ENCODE results near the gene AFG1L.
A peak's percentile ranks its signal among the peaks of the same experiment; 100 is the strongest.
"Not testable (repeated sequence)": the region's sequence is repeated elsewhere in the genome, so short reads cannot be mapped to it uniquely, and the experiment has no call there.

The AFG1L gene

GRCh38 chr6:108260809-108261569, 33.9 kb upstream of the AFG1L start, which contains the start of gene SNX3:
Gene SNX3, minus strand, starts transcription at chr6:108261040. Its CDS starts 119 bp downstream, at chr6:108260921.
- Histone ChIP-seq H3K4me1 (ENCODE audit: control insufficient read depth, insufficient read depth, low read length) (no peaks in the 10 kb centered on the region), H3K36me3 (ENCODE audit: control insufficient read depth, insufficient read depth, low read length) (no peaks in the 10 kb centered on the region), H3K27me3 (ENCODE audit: control insufficient read depth, insufficient read depth, low read length) (no peaks in the 10 kb centered on the region), H3K9me3 (ENCODE audit: control insufficient read depth, insufficient read depth, low read length) (no peaks in the 10 kb centered on the region), H3K4me3 (ENCODE audit: low read length) (peak within 1 kb of the TSS; percentile 94), H3K27ac (ENCODE audit: low read length) (no peak within 1 kb of the TSS)
- no CpG with 5 or more reads among the region's 83 CpGs for WGBS (ENCODE audit: insufficient coverage, insufficient read length)
- peak; percentile 85 for DNase-seq (ENCODE audit: low read depth, low spot score)

- H3K27me3 ChIP-seq (ENCODE audit: control insufficient read depth, insufficient read depth, low read length) = no peaks in the 10 kb centered on the region
- no peaks in the 10 kb centered on the region for H3K9me3 ChIP-seq (ENCODE audit: control insufficient read depth, insufficient read depth, low read length)
- no CpG with 5 or more reads among the region's 2 CpGs for WGBS (ENCODE audit: insufficient coverage, insufficient read length)
- H3K4me1 ChIP-seq (ENCODE audit: control insufficient read depth, insufficient read depth, low read length) = no peaks in the 10 kb centered on the region
- H3K36me3 ChIP-seq (ENCODE audit: control insufficient read depth, insufficient read depth, low read length) = no peaks in the 10 kb centered on the region
- H3K4me3 ChIP-seq (ENCODE audit: low read length) = no peak overlapping the region
- no peak for DNase-seq (ENCODE audit: low read depth, low spot score)
- no peak overlapping the region for H3K27ac ChIP-seq (ENCODE audit: low read length)
Observed at GRCh38 chr6:108263371-108263770, 31.5 kb upstream of the AFG1L start.

GRCh38 chr6:108268845-108269244, 26.0 kb upstream of the AFG1L start:
- WGBS (ENCODE audit: insufficient coverage, insufficient read length) = no CpG with 5 or more reads among the region's 3 CpGs
- H3K27ac ChIP-seq (ENCODE audit: low read length) = no peak overlapping the region
- no peaks in the 10 kb centered on the region for H3K9me3 ChIP-seq (ENCODE audit: control insufficient read depth, insufficient read depth, low read length)
- no peak overlapping the region for H3K4me3 ChIP-seq (ENCODE audit: low read length)
- no peaks in the 10 kb centered on the region for H3K36me3 ChIP-seq (ENCODE audit: control insufficient read depth, insufficient read depth, low read length)
- no peaks in the 10 kb centered on the region for H3K4me1 ChIP-seq (ENCODE audit: control insufficient read depth, insufficient read depth, low read length)
- DNase-seq (ENCODE audit: low read depth, low spot score) = no peak
- no peaks in the 10 kb centered on the region for H3K27me3 ChIP-seq (ENCODE audit: control insufficient read depth, insufficient read depth, low read length)

GRCh38 chr6:108269955-108270354, 24.9 kb upstream of the AFG1L start:
- no CpG with 5 or more reads among the region's 31 CpGs for WGBS (ENCODE audit: insufficient coverage, insufficient read length)
- not testable (repeated sequence) for H3K27me3 ChIP-seq (ENCODE audit: control insufficient read depth, insufficient read depth, low read length)

GRCh38 chr6:108274546-108274945, 20.3 kb upstream of the AFG1L start:
- no peaks in the 10 kb centered on the region for H3K36me3 ChIP-seq (ENCODE audit: control insufficient read depth, insufficient read depth, low read length)
- H3K4me1 ChIP-seq (ENCODE audit: control insufficient read depth, insufficient read depth, low read length) = no peaks in the 10 kb centered on the region
- no CpG with 5 or more reads among the region's 2 CpGs for WGBS (ENCODE audit: insufficient coverage, insufficient read length)
- H3K27ac ChIP-seq (ENCODE audit: low read length) = no peak overlapping the region
- DNase-seq (ENCODE audit: low read depth, low spot score) = no peak
- H3K4me3 ChIP-seq (ENCODE audit: low read length) = no peak overlapping the region
- H3K9me3 ChIP-seq (ENCODE audit: control insufficient read depth, insufficient read depth, low read length) = no peaks in the 10 kb centered on the region
- no peaks in the 10 kb centered on the region for H3K27me3 ChIP-seq (ENCODE audit: control insufficient read depth, insufficient read depth, low read length)

More at GRCh38 chr6:108269955-108270354, 24.9 kb upstream of the AFG1L start:
- H3K27ac ChIP-seq (ENCODE audit: low read length); H3K9me3 ChIP-seq (ENCODE audit: control insufficient read depth, insufficient read depth, low read length); DNase-seq (ENCODE audit: low read depth, low spot score); H3K4me3 ChIP-seq (ENCODE audit: low read length); H3K36me3 ChIP-seq (ENCODE audit: control insufficient read depth, insufficient read depth, low read length); H3K4me1 ChIP-seq (ENCODE audit: control insufficient read depth, insufficient read depth, low read length): not testable (repeated sequence)

- Histone ChIP-seq H3K9me3 (ENCODE audit: control insufficient read depth, insufficient read depth, low read length) (no peaks in the 10 kb centered on the region), H3K27ac (ENCODE audit: low read length) (no peak overlapping the region), H3K36me3 (ENCODE audit: control insufficient read depth, insufficient read depth, low read length) (no peaks in the 10 kb centered on the region), H3K27me3 (ENCODE audit: control insufficient read depth, insufficient read depth, low read length) (no peaks in the 10 kb centered on the region), H3K4me3 (ENCODE audit: low read length) (no peak overlapping the region), H3K4me1 (ENCODE audit: control insufficient read depth, insufficient read depth, low read length) (no peaks in the 10 kb centered on the region)
- no CpG with 5 or more reads among the region's 2 CpGs for WGBS (ENCODE audit: insufficient coverage, insufficient read length)
- no peak for DNase-seq (ENCODE audit: low read depth, low spot score)
Observed at GRCh38 chr6:108275976-108276375, 18.9 kb upstream of the AFG1L start.

- H3K27me3 ChIP-seq (ENCODE audit: control insufficient read depth, insufficient read depth, low read length) = no peaks in the 10 kb centered on the region
- H3K4me3 ChIP-seq (ENCODE audit: low read length) = no peak overlapping the region
- no peaks in the 10 kb centered on the region for H3K36me3 ChIP-seq (ENCODE audit: control insufficient read depth, insufficient read depth, low read length)
- H3K27ac ChIP-seq (ENCODE audit: low read length) = no peak overlapping the region
- H3K9me3 ChIP-seq (ENCODE audit: control insufficient read depth, insufficient read depth, low read length) = no peaks in the 10 kb centered on the region
- no peak for DNase-seq (ENCODE audit: low read depth, low spot score)
- no CpG with 5 or more reads among the region's 1 CpG for WGBS (ENCODE audit: insufficient coverage, insufficient read length)
- H3K4me1 ChIP-seq (ENCODE audit: control insufficient read depth, insufficient read depth, low read length) = no peaks in the 10 kb centered on the region
Observed at GRCh38 chr6:108277295-108277694, 17.6 kb upstream of the AFG1L start.

- WGBS (ENCODE audit: insufficient coverage, insufficient read length) = no CpG with 5 or more reads among the region's 4 CpGs
- Histone ChIP-seq H3K4me3 (ENCODE audit: low read length) (no peak overlapping the region), H3K27ac (ENCODE audit: low read length) (no peak overlapping the region), H3K36me3 (ENCODE audit: control insufficient read depth, insufficient read depth, low read length) (no peaks in the 10 kb centered on the region), H3K9me3 (ENCODE audit: control insufficient read depth, insufficient read depth, low read length) (no peaks in the 10 kb centered on the region), H3K27me3 (ENCODE audit: control insufficient read depth, insufficient read depth, low read length) (no peaks in the 10 kb centered on the region), H3K4me1 (ENCODE audit: control insufficient read depth, insufficient read depth, low read length) (no peaks in the 10 kb centered on the region)
- no peak for DNase-seq (ENCODE audit: low read depth, low spot score)
Observed at GRCh38 chr6:108277831-108278230, 17.0 kb upstream of the AFG1L start.

GRCh38 chr6:108285381-108285780, 9.5 kb upstream of the AFG1L start:
- Histone ChIP-seq H3K36me3 (ENCODE audit: control insufficient read depth, insufficient read depth, low read length) (no peaks in the 10 kb centered on the region), H3K27ac (ENCODE audit: low read length) (no peak overlapping the region), H3K4me3 (ENCODE audit: low read length) (no peak overlapping the region), H3K9me3 (ENCODE audit: control insufficient read depth, insufficient read depth, low read length) (no peaks in the 10 kb centered on the region), H3K27me3 (ENCODE audit: control insufficient read depth, insufficient read depth, low read length) (no peaks in the 10 kb centered on the region), H3K4me1 (ENCODE audit: control insufficient read depth, insufficient read depth, low read length) (no peaks in the 10 kb centered on the region)
- DNase-seq (ENCODE audit: low read depth, low spot score) = no peak

GRCh38 chr6:108286366-108286765, 8.5 kb upstream of the AFG1L start:
- no peak for DNase-seq (ENCODE audit: low read depth, low spot score)
- Histone ChIP-seq H3K9me3 (ENCODE audit: control insufficient read depth, insufficient read depth, low read length) (no peaks in the 10 kb centered on the region), H3K27ac (ENCODE audit: low read length) (no peak overlapping the region), H3K4me1 (ENCODE audit: control insufficient read depth, insufficient read depth, low read length) (no peaks in the 10 kb centered on the region), H3K27me3 (ENCODE audit: control insufficient read depth, insufficient read depth, low read length) (no peaks in the 10 kb centered on the region), H3K36me3 (ENCODE audit: control insufficient read depth, insufficient read depth, low read length) (no peaks in the 10 kb centered on the region), H3K4me3 (ENCODE audit: low read length) (no peak overlapping the region)
- WGBS (ENCODE audit: insufficient coverage, insufficient read length) = no CpG with 5 or more reads among the region's 4 CpGs

- H3K27ac ChIP-seq (ENCODE audit: low read length) = no peak overlapping the region
- no peak for DNase-seq (ENCODE audit: low read depth, low spot score)
- H3K9me3 ChIP-seq (ENCODE audit: control insufficient read depth, insufficient read depth, low read length) = no peaks in the 10 kb centered on the region
- no peaks in the 10 kb centered on the region for H3K4me1 ChIP-seq (ENCODE audit: control insufficient read depth, insufficient read depth, low read length)
- no peaks in the 10 kb centered on the region for H3K36me3 ChIP-seq (ENCODE audit: control insufficient read depth, insufficient read depth, low read length)
- H3K27me3 ChIP-seq (ENCODE audit: control insufficient read depth, insufficient read depth, low read length) = no peaks in the 10 kb centered on the region
- no peak overlapping the region for H3K4me3 ChIP-seq (ENCODE audit: low read length)
- WGBS (ENCODE audit: insufficient coverage, insufficient read length) = no CpG with 5 or more reads among the region's 3 CpGs
Observed at GRCh38 chr6:108287373-108287772, 7.5 kb upstream of the AFG1L start.

All from iPS DF 6.9 (cell line).